Raji (cell line): ENCODE data around the gene PLD5.

Source experiments
- POLR2A ChIP-seq: IDR thresholded peaks from 2 replicates; pipeline ENCODE4 v1.6.1; 2011; ENCODE audit warnings: low read depth, low read length, control low read depth; ENCODE audit not compliant: insufficient read depth

Gene PLD5

GRCh38 chr1:242452573-242452972 is 71.9 kb downstream of the PLD5 start:
- TF ChIP-seq POLR2A, result no peak

DNA sequence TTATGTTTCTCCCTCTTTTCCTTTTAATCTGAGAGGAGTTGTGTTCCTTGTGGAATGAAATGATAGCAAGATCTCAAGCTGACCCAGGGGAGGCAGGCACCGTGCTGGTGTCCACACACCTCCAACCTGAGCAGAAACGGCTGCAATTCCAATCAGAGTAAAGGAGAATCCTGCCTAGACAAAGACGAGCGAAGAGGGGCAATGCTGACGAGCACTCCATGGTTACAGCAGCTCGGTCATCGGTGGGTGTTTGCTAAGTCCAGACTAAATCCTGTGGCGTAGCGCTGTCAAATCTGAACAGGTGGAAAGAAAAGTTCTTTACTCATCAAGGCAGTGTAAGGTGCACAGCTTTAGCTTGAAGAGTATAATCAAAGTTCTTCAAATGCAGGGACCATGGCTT is 74.8 kb downstream of the PLD5 start:
- no peak for TF ChIP-seq POLR2A

DNA sequence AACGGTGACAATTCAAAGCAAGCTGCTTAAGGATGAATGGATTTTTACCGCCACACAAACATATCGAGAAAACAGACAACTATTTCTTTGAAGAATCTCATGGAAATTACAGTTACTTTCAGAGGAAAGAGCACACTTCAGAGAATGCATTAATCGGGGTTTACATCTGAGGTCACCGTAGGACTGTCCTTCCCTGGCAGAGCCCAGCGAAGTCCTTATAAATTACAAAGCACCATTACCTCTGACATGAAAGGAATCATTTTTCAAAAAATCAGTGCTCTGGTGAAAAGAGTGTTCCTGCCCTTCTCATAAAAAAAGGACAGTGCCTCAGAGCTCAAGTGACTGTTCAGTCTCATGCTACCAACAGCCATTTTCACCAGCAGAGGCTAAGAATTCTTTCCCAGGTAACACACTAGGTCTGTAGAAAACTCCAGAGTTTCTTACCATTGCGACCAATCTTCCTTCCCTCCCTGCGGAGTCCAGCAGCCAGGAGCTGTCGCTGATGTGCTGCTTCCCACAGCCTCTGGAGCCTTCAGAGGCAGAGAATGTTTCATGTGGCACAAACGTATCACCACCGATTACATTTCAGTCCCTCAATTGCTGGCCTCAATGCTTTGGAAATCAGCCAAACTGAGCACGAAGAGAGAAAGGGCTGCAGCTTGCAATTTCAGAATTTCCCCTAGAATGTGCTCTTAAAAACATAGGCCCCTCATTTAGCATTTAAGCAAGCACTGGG is 75.4 kb downstream of the PLD5 start:
- no peak for TF ChIP-seq POLR2A

DNA sequence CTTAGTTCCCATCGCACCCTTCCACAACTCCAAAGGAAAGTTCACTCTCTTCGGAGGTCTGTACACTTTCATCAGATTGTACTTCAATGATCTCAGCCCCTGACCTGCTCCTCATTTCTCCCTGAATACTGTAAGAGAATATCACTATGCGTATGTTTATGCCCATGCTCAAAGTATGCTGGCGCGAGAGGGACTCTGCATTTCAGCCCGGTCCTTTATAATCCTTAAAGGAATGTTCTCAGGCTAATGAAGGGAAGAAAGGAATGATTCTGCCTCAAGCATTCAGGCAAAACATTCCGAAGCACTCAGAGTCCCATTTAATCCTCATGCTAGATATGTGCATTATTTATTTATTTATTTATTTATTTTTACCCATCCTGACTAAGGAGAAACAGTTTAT is 76.8 kb downstream of the PLD5 start:
- TF ChIP-seq POLR2A, result no peak

DNA sequence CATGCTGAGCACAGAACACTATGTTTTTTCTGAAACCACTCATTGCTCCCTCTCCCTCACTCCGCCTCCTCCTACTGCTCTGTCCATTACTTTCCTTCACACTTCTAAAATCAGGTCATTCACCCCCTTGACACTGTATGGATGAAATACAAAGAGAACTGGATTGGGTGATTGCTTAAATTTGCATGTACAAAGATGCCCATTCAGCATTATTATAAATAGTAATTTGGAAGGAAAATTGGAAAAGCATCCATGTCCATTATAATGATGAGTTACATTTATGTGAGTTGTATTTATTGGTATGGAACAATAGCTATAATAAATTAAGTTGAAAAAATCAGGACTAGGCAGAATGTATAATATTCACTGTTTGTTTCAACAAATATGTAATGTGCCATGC is 83.7 kb downstream of the PLD5 start:
- no peak for TF ChIP-seq POLR2A

DNA sequence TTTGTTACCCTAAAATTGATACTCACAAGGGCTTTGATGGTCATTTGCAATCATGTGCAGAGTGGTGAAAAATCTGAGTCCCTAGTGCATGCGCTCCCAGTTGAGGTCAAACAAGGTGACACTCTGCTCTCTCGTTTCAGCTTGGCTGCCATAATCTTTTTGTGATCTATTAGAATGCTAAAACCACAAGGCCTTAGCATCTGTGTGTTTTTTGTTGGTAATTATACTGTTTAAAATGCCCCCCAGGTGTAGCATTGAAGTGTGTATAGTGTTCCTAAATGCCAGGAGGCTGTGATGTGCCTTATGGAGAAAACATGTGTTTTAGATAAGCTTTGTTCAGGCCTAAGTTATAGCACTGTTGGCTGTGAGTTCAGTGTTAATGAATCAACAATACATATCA is 89.3 kb downstream of the PLD5 start:
- no peak for TF ChIP-seq POLR2A

DNA sequence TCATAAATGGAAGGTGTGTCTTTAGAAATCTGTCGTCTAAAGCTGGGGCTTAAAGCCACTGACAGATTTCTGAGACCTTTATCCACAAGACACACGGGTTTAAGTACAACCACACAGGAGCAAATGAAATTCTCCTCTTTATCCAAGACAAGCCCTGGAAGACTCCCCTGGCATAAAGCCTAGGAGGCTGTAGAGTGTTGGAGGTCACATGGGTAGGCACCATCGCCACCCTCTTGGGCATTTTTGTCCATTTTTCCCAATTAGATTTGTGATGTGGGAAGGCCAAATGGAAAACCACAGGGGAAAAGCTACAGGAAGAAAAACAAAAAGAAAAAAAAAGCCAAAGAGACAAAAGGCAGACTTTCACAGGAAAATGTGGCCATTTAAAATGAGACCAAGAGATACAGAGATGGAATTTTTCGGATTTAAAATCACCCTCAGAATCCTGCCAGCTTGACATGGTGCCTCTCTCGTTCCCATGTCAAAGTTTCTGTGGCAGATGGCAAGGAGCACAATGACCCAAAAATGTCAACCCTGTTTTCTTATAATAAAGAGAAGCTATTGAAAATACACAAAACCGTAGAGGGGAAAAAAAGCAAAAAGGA is 91.9 kb downstream of the PLD5 start:
- no peak for TF ChIP-seq POLR2A

DNA sequence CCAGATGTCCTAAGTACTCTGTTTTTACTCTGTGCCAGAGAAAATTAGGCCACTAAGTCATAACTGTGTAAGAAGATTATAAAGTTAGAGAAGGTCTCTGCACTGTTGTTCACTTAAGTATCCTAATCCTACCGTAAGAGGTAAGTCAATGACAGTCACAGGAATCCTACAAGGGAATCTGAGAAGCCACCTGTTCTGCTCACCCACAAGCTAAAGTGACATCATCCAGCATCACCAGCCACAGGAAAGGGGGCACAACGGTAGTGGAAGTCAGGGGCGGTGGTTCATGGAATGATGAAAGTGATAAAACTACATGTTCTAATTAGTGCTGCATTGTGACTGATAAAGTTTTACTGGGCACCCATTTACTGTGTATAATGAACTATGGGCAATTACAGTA is 92.7 kb downstream of the PLD5 start:
- TF ChIP-seq POLR2A, result no peak

DNA sequence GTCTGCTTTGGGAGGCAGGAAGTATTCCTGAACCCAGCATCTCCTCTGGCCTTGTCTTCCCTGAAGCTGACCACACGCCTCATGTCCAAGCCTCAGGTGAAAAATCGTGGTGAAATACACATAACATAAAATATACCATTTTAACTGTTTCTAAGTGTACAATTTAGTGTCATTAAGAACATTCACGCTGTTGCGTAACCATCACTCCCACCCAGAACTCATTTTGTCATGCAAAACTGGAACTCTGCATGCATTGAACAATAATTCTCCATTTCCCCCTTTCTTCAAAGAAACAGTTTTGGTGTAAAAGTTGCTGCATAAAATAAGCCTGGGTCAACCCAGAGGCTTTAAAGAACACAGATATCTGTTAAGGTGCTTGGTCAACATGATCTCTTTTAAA is 93.5 kb downstream of the PLD5 start:
- no peak for TF ChIP-seq POLR2A

DNA sequence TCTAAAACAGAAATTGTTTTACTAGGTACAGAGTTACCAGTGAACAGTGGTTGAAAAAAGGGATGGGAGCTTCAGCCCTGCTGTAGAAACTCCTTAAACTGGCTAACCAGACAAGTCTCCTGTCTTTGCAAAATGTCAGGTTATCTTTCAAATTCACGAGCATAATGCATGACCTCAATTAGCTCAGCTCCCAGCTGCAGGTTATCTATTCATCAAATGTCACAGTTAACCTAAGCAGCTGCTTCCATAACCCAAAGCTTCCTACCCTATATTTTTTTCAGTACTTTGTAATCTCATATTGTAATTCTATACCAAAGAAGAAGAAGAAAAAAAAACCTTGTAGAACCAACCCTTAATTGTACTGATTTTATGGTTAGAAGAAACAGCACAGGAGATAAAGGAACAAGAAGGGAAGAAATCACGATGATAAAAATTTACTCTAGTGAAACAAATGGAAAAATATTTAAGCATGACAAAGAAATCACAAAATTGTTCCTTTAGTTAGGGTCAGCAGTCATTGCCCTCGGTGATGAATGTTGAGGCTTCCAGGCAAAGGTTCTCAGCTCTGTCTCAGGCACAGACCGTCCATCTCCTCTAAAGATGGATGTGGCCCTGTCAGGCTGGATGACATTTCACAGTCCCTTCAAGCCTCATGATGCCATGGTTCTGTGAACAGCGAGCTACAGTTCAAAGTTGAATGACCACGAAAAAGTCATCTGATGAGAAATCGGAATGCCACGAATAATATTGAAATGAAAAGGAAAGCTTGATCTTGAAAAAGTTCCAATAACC is 95.9 kb downstream of the PLD5 start:
- no peak for TF ChIP-seq POLR2A

- TF ChIP-seq POLR2A, result no peak
Observed at GRCh38 chr1:242427519-242427918, 97.0 kb downstream of the PLD5 start.

- no peak for TF ChIP-seq POLR2A
Observed at GRCh38 chr1:242426271-242426905, 98.1 kb downstream of the PLD5 start.

DNA sequence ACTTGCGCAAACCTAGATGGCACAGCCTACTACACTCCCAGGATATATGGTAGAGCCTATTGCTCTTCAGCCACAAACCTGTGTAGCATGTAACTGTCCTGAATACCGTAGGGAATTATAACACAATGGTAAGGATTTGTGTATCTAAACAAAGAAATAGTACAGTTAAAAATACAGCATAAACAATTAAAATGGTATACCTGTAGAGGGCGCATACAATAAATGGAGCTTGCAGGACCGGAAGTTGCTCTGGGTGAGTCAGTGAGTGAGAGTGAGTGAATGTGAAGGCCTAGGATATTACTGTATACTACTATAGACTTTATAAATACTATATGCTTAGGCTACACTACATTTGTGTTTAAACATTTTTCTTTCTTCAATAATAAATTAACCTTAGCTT is 99.3 kb downstream of the PLD5 start:
- TF ChIP-seq POLR2A, result no peak

GRCh38 chr1:242416657-242417056 is 107.8 kb downstream of the PLD5 start:
- no peak for TF ChIP-seq POLR2A

DNA sequence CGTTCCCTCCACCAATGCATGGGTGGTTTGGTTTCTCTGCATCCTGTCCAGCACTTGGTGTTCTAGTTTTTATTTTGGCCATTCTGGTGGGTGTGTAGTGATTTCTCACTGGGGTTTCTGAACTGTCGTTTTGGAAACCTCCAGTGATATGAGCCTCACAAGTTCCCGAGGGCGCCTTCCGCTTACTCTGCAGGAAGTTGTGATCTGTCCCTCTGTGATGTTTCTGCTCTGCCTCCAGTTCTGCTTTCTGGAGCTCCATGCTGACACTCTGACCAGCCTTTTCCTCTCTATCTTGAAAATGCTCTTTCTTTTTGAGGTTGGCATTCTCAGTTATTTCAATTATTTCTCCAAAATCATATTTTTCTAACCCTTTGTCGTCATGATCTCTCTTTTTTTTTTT is 111.6 kb downstream of the PLD5 start:
- no peak for TF ChIP-seq POLR2A

DNA sequence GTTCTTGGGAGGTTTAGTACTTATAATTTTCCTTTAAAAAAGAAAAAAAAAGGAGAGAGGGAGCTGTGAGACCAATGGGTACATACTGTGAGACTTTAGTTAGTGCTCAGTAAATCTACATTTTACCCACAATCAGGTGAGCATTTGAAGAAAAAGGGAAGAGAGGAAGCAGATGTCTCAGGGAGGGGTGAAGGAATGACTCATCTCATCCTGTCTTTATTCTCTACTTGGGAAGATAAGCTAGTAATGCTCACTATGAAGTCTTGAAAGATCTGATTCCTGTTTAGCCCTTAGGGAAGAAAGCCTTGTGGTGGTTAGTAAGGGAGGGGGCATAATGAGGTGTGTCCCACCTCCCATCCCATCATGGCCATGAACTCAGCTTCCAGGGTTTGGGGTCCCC is 112.6 kb downstream of the PLD5 start:
- TF ChIP-seq POLR2A, result no peak
